Measurements from ENCODE around the gene BNC1. TPM values are rescaled to one million over a fixed set of nuclear protein-coding genes. Genes with fewer than 3 reads are reported as not detected.

The BNC1 gene
- total RNA-seq, 1 donor from 2014 or later, result 0.11 TPM

- peaks cover 15% of the 10 kb centered on the region for H3K4me1 ChIP-seq
- no peaks in the 10 kb centered on the region for H3K9me3 ChIP-seq (replicated peaks)
- no peaks in the 10 kb centered on the region for H3K36me3 ChIP-seq
- H3K4me3 ChIP-seq, result peak overlapping the region; percentile 69
- H3K27ac ChIP-seq (replicated peaks), result no peak overlapping the region
- no peak for TF ChIP-seq CTCF (IDR thresholded peaks at IDR 0.05; ENCODE audit: borderline replicate concordance)
- peak; percentile 30 for DNase-seq
- peaks cover 88% of the 10 kb centered on the region for H3K27me3 ChIP-seq (ENCODE audit: low read depth)
- intact Hi-C loops (cut with micrococcal nuclease), result no loop called here
Observed at GRCh38 chr15:83283138-83283812, 1.2 kb downstream of the BNC1 start.

GRCh38 chr15:83282776-83283137 lies 1.7 kb downstream of the BNC1 start:
- H3K27me3 ChIP-seq (ENCODE audit: low read depth), result peaks cover 93% of the 10 kb centered on the region
- no peaks in the 10 kb centered on the region for H3K9me3 ChIP-seq (replicated peaks)
- no peak overlapping the region for H3K27ac ChIP-seq (replicated peaks)
- TF ChIP-seq CTCF (IDR thresholded peaks at IDR 0.05; ENCODE audit: borderline replicate concordance), result no peak
- peak overlapping the region; percentile 69 for H3K4me3 ChIP-seq
- H3K4me1 ChIP-seq, result peaks cover 15% of the 10 kb centered on the region
- no peak for DNase-seq
- H3K36me3 ChIP-seq, result no peaks in the 10 kb centered on the region
- intact Hi-C loops (cut with micrococcal nuclease), result no loop called here

DNA sequence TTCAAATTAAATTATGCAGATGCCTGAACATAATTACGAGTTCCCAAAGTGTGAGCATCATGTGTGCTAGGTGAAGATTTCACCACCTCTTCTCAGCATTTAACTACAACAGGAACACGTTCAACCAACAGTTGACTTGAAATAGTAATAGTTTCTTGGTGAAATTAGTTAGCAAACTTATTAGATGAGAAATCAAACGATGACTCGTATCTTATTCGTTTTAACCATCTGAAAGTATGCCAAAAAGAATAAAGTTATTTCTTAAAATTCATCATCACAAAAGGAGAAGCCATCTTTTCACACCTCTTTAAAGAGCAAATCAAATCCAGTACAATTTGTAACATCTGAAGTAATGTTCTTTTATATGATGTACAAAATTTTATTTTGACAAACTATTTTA lies 2.3 kb downstream of the BNC1 start:
- Histone ChIP-seq H3K27ac (replicated peaks) (no peak overlapping the region), H3K4me1 (peaks cover 15% of the 10 kb centered on the region), H3K36me3 (no peaks in the 10 kb centered on the region), H3K9me3 (replicated peaks) (no peaks in the 10 kb centered on the region), H3K4me3 (no peak overlapping the region), H3K27me3 (ENCODE audit: low read depth) (peaks cover 98% of the 10 kb centered on the region)
- TF ChIP-seq CTCF (IDR thresholded peaks at IDR 0.05; ENCODE audit: borderline replicate concordance), result no peak
- intact Hi-C loops (cut with micrococcal nuclease), result no loop called here
- DNase-seq, result no peak

DNA sequence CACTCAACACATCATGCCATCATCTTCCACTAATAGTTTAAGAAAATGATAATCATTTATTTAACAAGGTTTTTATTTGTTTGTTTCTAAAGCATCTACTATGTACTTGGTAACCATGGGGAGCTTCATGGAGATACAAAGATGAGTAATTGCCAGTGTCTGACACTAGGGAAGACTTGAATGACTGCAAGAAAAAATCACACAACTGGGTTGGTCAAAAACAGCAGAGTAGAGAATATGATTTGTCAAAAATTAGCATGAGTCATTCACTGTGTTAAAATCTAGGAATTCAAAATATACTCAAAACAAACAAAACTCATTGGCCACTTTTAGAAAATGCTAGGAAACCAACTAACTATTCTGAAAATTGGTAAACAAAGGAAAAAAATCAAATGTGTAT lies 6.3 kb downstream of the BNC1 start:
- intact Hi-C loops (cut with micrococcal nuclease), result no loop called here
- no peak for TF ChIP-seq CTCF (IDR thresholded peaks at IDR 0.05; ENCODE audit: borderline replicate concordance)
- Histone ChIP-seq H3K27ac (replicated peaks) (no peak overlapping the region), H3K27me3 (ENCODE audit: low read depth) (peaks cover 98% of the 10 kb centered on the region), H3K4me3 (no peak overlapping the region), H3K36me3 (no peaks in the 10 kb centered on the region), H3K4me1 (peaks cover 4% of the 10 kb centered on the region), H3K9me3 (replicated peaks) (no peaks in the 10 kb centered on the region)
- DNase-seq, result no peak

DNA sequence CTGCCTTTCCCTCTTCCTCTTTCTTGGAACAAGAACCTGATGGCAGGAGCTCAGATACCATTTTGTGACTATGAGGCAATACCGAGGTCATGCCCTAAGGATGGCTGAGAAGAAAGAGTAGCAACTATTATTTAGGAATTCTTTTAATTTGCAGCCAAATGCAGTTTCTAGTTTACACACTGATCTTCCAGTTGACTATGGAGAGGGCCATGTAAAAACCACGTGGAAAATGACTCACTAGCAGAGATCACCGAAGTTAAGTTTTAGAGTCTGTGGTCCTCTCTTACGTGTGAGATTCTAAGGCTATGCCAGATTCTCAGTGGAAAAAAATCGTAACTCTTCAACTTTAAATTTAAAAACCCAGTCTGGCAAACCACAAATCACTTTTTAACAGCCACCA lies 7.8 kb downstream of the BNC1 start:
- Histone ChIP-seq H3K4me1 (no peaks in the 10 kb centered on the region), H3K4me3 (no peak overlapping the region), H3K36me3 (no peaks in the 10 kb centered on the region), H3K27me3 (ENCODE audit: low read depth) (peaks cover 84% of the 10 kb centered on the region), H3K9me3 (replicated peaks) (no peaks in the 10 kb centered on the region), H3K27ac (replicated peaks) (no peak overlapping the region)
- TF ChIP-seq CTCF (IDR thresholded peaks at IDR 0.05; ENCODE audit: borderline replicate concordance), result no peak
- intact Hi-C loops (cut with micrococcal nuclease), result no loop called here
- no peak for DNase-seq
